Hepatic stellate cell (primary cell): ENCODE measurements around the gene HOXA7.

ENCODE experiments used
- DNase-seq: peaks from one replicate; pipeline ENCODE4 v3.0.0; 2011; ENCODE audit warnings: low spot score

Gene HOXA7

GRCh38 chr7:27159266-27160144, 3.0 kb upstream of the HOXA7 start:
- no peak for DNase-seq

- DNase-seq, result no peak
Measured at GRCh38 chr7:27158436-27159265, 2.2 kb upstream of the HOXA7 start.

DNA sequence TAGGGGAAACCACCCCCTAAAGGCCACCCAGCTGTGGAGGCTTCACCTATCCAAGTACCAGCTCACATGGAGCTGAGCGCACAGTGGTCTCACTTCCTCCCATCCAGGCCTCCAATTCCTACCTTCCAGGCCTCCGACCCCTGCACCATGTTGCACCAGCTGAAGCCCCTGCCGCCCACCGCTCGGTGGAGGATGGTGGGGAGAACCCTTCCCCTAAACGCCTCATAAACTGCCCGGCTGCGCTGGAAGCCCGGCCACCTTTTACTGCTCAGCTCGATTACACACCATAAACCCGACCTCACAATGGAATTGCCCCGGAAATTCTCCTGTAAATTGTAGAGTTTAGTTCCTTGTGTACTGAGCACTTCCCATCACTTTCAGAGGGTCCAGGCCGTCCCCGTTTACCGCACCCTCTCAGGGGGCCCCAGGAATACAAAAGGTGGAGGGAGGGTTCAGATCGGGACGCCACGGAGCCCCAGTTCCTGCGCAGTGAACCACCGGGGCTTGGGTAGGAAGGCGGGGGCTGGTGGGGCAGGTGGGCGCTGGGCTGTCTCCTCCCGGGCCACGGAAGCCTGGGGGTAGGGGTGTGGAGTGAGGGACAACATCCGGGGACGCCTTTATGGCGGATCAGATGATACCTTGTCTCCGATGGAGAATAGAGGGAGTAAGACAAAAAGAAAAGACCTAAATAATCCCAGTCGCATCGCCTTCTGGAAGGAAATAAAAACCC, 1.4 kb upstream of the HOXA7 start:
- DNase-seq, result no peak

GRCh38 chr7:27156916-27157701, 634 bp upstream of the HOXA7 start:
- DNase-seq, result no peak

- no peak for DNase-seq
Measured at GRCh38 chr7:27155816-27156507, 513 bp downstream of the HOXA7 start.

DNA sequence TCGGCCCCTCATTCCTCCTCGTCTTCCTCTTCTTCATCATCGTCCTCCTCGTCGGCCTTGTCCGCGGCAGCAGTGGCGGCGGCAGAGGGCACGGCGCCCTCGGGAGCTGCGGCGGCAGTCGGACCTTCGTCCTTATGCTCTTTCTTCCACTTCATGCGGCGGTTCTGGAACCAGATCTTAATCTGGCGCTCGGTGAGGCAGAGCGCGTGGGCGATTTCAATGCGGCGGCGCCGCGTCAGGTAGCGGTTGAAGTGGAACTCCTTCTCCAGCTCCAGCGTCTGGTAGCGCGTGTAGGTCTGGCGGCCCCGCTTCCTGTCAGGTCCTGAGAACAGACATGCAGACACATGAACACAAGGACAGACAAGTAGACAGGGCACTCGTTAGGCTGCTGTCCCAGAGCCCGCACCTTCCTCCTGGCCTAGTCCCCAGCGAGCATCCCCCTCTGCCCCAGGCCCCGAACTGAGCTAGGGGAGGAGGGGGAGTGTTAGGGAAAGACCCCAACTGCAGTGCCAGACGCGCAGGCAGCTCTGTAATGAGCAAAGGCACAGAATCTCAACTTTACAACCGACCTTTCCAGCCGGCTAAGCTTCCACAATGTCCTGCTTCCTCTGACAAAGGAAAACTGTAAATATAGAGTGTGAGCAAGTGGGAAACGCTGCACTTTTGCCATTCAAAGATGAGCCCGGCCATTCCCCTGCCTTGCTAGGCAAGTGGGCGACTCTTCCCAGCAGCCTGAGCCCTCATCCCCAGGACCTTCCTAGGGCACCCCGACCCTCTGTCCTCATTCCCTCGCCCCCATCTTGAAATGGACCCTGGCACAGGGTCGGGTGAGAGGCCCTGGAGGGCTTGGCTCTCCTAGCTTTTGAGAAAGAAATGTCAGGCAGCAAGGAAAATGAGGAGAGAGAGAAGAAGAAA, 1.3 kb downstream of the HOXA7 start:
- DNase-seq, result no peak

- no peak for DNase-seq
Measured at GRCh38 chr7:27154369-27154768, 2.1 kb downstream of the HOXA7 start.

DNA sequence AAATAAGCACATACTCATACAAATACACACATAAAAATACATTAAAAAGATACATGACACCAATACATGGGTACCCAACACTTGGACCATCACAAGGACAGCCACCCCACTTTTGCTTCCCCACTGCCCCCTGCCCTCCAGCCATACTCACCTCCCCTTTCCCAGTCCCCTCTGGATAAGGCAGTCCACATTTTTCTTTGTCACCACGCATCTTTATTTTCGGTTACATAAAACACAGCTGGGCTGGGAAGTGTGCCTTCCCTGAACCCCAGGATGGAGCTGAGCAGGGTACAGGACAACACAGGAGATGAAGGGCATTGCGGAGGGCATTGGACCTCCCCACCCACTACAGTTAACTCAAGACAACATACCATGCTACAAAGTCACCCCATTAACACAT, 2.9 kb downstream of the HOXA7 start:
- no peak for DNase-seq

DNA sequence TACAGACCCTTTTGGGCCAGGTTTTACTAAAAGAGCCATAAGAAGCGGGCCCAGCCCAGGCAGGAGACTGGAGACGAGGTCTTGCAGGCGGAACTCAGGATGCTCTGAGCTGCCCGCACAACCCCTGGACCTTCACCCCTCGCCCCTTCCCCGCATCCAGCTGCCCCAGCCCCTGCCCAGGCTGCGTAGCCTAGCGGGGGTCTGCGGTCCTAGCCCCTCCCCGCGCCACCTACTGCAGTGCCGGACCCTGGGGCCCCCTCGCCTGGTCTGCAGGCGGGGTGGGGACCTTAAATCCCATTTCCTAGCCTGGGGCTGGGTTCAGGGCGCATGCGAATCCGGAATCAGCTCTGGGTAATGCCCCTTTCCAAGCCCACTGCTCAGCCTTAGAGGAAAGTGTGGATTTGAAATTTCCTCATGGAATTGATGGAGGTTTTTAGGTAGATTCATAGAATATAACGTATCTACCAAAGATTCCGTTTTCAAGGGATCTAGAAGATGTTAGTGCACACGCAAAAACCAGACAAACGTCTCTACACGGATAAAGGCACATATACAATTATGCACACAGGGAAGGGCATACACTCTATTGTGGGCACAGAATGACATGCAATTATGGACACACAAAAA, 3.5 kb downstream of the HOXA7 start:
- DNase-seq, result no peak

DNA sequence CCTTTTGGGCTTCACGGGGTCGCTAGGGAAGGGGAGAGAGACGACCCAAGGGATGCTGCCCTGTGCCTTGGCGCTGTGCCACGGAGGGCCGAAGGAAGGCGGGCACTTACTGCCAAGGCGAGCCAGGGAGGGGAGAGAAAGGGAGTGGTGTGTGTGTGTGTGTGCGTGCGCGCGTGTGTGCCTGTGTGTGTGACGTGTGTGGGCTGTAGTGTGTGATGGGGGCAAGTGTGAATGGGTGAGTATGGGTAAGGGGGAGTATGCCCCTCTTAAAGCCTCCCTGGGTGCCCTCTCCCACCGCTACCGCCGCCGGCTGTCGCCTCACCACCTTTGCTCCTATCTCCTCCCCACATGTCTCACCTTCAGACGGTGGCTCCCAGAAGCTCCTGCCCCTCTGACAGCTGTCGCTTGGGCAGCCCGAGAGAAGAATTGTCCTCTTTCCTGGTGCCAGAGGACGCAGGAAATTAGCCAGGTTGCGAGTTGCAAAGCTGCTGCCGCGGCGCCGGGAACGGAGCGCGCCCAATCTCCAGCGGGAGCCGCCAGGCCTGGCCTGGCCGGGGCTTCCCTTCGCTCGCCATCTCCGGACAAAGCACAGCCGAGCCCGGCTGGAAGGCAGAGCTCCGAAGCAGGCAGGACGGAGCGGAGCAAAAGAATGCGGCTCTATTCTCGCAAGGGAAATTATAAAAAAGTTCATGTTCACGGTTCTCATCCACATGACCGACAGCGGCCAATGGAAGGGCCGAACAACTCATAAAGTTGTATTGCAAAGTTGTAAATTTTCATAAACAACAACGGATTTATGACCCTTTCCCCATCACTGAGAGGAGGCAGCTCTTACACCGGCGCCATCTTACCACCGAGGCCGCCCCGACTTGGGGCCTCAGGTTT, 4.3 kb downstream of the HOXA7 start, which contains the start of gene HOXA3:
Gene HOXA3, minus strand, starts transcription at position 653 of the 885 bp plus-strand sequence. CDS start 41,943 bp downstream, outside the sequence.
- peak; percentile 64 for DNase-seq

GRCh38 chr7:27151341-27151930, 5.0 kb downstream of the HOXA7 start:
- no peak for DNase-seq

DNA sequence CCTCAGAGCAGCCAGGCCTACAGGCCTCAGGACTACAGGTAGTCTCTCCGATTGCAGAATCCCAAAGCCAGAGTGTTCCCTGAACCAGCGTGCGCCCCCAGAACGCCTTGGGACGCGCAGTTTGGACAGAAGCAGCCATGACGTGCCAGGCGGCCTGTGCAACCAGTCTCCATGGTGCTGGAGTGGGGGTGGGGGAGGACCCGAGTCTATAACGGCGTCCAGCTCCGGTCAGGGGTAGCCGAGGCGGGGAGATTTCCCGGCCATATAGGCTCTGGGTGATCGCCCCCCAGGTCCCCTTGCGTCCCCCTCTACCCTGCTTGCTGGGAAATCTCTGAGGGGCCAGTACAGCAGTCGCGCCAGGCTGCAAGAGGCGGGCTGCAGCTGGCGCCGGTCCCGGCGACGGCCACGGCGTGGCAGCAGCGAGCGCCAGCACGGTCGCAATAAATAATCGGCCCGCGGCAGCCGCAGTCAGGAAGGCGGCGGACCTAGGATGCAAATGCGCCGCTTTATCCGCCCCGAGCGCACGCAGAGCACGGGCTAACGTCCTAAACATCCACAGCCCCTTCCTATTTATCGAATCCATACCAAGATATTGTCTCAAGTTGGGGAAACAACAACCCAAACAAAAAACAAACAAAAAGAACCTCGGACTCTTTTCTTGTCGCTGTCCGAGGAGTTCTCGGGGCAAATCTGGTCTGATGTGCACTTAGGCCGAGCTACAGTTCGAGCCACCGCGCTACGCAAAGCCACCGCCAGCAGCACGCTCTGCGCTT, 5.7 kb downstream of the HOXA7 start:
- peak; percentile 94 for DNase-seq

GRCh38 chr7:27149842-27150567, 6.5 kb downstream of the HOXA7 start:
- DNase-seq, result no peak

DNA sequence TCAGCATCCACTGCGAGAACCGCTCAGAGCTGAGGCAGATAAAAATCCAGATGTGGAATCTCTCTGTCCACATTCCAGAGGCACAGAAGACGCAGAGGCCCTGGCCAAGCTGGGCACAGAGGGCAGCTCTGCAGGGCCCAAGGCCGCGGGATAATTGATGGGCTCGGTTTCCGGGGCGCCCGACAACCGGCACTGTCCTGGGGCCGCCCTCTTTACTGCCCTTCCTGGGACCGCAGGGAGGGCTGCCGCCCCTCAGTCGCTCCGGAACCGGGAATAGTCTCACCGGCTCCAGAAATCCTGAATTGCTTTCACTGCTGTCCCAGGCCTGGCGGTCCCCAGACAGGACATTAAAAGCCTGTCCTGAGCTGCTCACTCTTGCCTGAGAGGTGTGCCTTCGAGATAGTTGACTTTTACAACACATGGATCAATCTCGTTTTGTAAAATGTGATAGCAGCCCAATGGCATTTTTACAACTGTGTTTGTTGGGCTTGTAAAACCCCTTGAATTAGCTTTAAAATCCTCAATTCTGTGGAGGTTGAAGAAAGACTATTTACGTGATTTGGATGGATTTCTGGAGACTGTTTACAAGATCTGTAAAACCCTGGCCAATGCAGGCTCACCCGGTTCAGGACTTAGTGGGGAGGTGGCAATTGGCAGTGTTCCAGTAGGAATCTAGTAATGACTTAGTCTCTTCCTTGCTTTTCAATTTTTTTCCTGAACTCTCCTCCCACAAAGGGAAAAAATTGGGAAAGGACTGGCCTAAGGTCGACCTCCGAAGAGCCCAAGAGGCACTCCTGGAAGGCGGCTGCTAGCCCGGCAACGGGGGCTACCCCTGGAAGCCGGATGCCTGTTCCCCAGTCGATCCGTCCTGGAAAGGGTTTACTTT, 7.5 kb downstream of the HOXA7 start:
- DNase-seq, result no peak

DNA sequence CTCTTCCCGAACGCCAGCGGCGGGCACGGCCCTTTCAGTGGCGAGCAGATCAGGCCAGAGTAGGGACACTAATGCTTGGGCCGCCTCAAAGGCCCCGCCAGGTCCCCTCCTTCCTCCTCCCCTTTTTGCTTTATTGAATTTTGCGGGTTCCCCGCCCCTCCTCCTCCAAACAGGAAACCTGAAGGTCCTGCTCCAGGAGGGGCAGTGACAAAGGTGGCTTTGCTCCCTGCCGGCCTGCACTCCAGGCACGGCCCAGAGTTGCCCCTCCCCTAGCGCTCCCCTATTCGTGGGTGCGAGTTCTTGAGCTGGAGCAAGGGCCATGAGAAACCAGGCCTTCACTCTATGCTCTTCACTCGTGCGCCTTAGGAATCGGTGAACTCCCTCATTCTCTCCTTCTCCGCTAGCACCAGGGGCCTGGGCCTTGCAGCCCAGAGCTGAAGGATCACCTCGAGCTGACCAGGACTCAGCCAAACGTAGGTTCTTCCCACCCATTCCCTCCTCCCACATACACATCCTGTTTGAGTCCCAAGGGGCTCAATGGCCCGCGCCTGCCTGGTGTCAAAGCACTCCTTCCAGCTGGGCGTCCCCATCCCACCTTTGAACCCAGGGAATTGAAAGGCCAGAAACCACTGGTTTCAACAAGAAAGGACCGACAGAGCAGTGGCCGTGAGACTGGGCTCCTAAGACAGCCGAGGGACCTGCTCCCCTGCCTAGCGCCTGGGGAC, 8.3 kb downstream of the HOXA7 start:
- no peak for DNase-seq
